ENCODE data around the gene RMRP. TPM values are rescaled to one million over a fixed set of nuclear protein-coding genes. Genes with fewer than 3 reads are reported as not detected.

RMRP gene
- total RNA-seq, 1 donor from 2014 or later = 24,340 TPM

DNA sequence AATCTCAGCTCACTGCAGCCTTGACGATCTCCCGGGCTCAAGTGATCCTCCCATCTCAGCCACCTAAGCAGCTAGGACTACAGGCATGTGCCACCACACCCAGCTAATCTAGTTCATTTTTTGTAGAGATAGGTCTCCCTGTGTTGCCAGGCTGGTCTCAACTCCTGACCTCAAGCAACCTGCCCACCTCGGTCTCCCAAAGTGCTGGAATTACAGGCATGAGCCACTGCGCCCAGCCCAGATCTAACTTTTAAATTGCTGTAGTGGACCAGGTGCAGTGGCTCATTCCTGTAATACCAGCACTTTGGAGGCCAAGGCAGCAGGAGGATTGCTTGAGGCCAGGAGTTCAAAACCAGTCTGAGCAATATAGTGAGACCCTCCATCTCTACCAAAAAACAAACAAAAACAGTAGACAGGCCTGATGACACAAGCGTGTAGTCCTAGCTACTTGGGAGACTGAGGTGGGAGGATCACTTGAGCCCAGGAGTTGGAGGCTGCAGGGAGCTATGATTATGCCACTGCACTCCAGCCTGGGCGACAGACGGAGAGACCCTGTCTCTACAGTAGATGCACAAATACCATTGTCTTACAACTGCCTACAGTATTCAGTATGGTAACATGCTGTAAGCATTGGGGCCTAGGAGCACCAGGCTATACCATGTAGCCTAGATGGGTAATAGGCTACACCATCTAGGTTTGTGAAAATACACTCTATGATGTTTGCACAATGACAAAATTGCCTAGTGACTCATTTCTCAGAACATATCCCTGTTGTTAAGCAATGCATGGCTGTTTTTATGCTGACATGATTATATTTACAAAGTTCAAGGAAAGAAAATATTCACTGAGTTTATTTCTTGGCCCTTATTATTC, 5.6 kb downstream of the RMRP start:
- Histone ChIP-seq H3K27me3 (ENCODE audit: low read depth) (no peaks in the 10 kb centered on the region), H3K4me1 (peaks cover 38% of the 10 kb centered on the region), H3K27ac (peak overlapping the region; percentile 77), H3K4me3 (no peak overlapping the region), H3K9me3 (no peaks in the 10 kb centered on the region), H3K36me3 (no peaks in the 10 kb centered on the region)
- ATAC-seq (peak; percentile 46 to 48), DNase-seq (no peak)
- TF ChIP-seq, protein P1, sequence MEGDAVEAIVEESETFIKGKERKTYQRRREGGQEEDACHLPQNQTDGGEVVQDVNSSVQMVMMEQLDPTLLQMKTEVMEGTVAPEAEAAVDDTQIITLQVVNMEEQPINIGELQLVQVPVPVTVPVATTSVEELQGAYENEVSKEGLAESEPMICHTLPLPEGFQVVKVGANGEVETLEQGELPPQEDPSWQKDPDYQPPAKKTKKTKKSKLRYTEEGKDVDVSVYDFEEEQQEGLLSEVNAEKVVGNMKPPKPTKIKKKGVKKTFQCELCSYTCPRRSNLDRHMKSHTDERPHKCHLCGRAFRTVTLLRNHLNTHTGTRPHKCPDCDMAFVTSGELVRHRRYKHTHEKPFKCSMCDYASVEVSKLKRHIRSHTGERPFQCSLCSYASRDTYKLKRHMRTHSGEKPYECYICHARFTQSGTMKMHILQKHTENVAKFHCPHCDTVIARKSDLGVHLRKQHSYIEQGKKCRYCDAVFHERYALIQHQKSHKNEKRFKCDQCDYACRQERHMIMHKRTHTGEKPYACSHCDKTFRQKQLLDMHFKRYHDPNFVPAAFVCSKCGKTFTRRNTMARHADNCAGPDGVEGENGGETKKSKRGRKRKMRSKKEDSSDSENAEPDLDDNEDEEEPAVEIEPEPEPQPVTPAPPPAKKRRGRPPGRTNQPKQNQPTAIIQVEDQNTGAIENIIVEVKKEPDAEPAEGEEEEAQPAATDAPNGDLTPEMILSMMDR (IDR thresholded peaks at IDR 0.05) = no peak
- intact Hi-C loops (cut with DNase I) = no loop called here

DNA sequence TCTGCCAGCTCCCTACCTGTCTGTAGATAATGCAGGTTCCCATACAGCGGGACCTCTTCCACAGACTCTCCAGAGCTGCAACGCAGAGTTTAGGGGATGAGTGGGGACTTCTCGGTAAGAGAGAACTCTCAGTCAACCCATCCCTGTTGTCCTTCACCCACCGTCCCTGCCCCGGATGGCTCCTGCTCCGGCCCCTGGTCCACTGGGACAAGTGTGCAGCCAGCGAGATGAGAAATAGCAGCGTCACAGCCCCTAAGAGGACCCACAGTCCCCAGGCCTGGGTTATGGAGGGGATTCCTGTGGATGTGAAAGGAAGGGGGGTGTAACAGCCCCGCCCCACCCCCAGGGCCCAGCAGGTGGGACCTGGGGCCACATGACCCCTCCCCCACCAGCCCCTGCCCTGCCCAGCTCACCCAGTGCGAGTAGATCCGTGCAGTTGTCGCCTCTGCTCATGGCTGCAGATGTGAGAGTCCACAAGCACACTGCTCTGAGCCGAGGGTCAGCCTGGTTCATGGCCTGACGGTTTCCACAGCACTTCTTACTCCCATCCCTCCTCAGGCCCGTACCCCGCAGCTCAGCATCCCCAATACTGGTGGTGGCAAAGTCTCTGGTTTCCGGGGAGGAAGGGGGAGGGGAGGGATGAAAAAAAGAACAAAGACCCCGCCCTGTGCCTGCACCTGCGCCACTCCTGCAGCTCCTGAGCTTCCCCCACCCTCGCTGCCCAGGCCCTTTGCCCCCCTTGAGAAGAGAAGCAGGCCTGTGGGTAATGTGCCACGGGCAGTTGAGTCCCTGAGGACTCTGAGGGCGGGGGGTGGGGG, 7.3 kb downstream of the RMRP start, which contains the start of gene SIT1:
TSS of gene SIT1 (minus strand) at position 591 of the 818 bp plus-strand sequence. CDS start at position 513, 78 bp downstream.
- Histone ChIP-seq H3K36me3 (no peaks in the 10 kb centered on the region), H3K27me3 (ENCODE audit: low read depth) (no peaks in the 10 kb centered on the region), H3K27ac (peak within 1 kb of the TSS; percentile 49), H3K9me3 (no peaks in the 10 kb centered on the region), H3K4me3 (peak within 1 kb of the TSS; percentile 34), H3K4me1 (peaks cover 42% of the 10 kb centered on the region)
- TF ChIP-seq, protein P1 (IDR thresholded peaks at IDR 0.05) = no peak
- intact Hi-C loops (cut with DNase I) = no loop called here
- DNase-seq (no peak), ATAC-seq (no peak)

DNA sequence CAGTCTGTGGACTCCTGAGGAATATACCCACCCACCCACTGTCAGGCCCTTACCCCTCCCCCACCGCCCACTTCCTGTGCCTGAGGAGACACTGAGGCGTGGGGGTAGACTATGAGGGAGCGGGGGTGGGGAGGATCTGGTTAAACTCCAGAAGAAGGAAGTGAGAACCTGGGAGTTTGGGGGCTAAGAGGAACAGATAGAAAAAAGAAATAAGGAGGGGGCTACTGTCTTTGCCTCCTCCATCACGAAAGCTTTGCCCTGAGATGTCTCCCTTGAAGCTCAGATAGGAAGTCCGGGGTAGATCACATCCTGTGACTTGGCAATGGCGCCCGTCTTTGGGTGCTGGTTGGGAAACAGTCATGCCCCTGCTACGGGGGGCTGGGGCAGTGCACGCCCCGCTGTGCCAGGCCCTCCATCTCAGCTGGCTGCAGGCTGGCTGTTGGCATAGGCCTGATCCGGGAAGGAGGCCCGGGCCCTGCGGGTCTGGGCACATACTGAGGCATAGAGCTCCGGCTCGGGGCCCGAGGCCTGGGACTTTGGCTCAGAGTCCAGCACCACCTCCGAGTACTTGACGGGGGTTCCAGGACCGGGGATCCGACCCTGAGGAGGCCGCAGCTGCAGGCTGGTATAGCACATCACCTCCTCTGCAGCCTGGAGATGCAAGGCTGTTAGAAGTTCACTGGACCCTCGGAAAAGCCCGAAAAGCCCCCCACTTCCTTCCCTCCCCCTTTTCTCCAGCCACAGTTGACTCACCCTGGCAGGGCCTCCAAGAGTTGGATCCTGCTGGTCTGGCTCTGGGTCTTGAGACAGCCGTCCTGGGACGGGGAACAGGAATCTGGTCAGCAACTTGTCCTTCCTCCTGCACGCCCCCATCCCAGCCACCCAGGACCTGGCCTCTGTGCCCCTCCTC, 8.1 kb downstream of the RMRP start:
- intact Hi-C loops (cut with DNase I) = no loop called here
- Histone ChIP-seq H3K27ac (peak overlapping the region; percentile 49), H3K9me3 (no peaks in the 10 kb centered on the region), H3K36me3 (no peaks in the 10 kb centered on the region), H3K4me3 (peak overlapping the region; percentile 34), H3K27me3 (ENCODE audit: low read depth) (no peaks in the 10 kb centered on the region), H3K4me1 (peaks cover 51% of the 10 kb centered on the region)
- DNase-seq = no peak
- ATAC-seq = no peak
- TF ChIP-seq, protein P1 (IDR thresholded peaks at IDR 0.05) = no peak

DNA sequence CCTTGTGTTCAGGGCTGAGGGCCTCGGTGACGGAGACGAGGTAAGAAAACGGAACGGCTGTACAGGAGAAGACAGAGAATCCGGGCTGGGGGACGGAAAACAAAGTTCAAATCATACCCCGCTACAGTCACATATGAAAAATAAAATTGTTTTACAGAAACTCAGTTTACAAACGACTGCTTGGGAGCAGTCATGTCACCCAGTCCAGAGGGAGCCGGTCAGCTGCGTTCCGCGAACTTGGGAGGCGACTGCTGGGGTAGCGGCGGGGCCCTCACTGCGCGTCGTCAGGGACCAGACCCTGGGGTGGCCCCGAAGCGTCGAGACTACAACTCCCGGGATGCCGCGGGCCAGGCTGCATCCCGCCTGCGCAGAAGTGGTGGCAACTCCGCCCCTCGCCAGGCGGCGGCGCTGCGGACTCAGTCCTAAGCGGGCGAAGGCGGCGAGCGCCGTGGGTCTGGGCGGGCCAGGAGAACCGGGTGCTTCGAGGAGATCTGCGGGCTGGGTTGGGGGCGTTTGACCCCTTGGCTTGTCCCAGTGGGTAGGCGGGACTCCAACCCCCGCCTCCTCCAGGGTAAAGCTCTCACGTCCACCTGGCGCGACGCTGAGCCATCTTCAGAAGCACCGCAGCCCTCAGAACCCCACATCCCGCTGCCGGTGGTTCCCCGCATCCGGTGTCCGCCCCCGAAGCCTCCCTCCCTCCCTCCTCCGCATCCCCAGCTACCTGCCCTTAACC, 11.1 kb downstream of the RMRP start:
- TF ChIP-seq, protein P1 (IDR thresholded peaks at IDR 0.05) = peak; percentile 98
- peak overlapping the region; percentile 90 for H3K27ac ChIP-seq
- peak; percentile 96 for DNase-seq
- intact Hi-C loops (cut with DNase I) = no loop called here
- ATAC-seq = peak; percentile 98
- H3K27me3 ChIP-seq (ENCODE audit: low read depth) = no peaks in the 10 kb centered on the region
- no peaks in the 10 kb centered on the region for H3K9me3 ChIP-seq
- no peaks in the 10 kb centered on the region for H3K36me3 ChIP-seq
- peak overlapping the region; percentile 68 for H3K4me3 ChIP-seq
- peaks cover 40% of the 10 kb centered on the region for H3K4me1 ChIP-seq

All from lower lobe of right lung (tissue), 2 donors.